MM.1S (cell line): ENCODE data around the gene FOXO3.

Experiments used
- CTCF ChIP-seq: fragments of 300-600 bp; sonication (generic); IDR thresholded peaks from 2 replicates; pipeline ENCODE4 v1.5.1; 2016; ENCODE audit warnings: antibody characterized with exemption, low read length, mixed read lengths
- EZH2 ChIP-seq: fragments of 300-600 bp; sonication (generic); optimal IDR thresholded peaks from 2 replicates; pipeline ENCODE3; 2017; ENCODE audit warnings: low read depth, mild to moderate bottlenecking, antibody characterized with exemption, low read length, mixed read lengths

DNA sequence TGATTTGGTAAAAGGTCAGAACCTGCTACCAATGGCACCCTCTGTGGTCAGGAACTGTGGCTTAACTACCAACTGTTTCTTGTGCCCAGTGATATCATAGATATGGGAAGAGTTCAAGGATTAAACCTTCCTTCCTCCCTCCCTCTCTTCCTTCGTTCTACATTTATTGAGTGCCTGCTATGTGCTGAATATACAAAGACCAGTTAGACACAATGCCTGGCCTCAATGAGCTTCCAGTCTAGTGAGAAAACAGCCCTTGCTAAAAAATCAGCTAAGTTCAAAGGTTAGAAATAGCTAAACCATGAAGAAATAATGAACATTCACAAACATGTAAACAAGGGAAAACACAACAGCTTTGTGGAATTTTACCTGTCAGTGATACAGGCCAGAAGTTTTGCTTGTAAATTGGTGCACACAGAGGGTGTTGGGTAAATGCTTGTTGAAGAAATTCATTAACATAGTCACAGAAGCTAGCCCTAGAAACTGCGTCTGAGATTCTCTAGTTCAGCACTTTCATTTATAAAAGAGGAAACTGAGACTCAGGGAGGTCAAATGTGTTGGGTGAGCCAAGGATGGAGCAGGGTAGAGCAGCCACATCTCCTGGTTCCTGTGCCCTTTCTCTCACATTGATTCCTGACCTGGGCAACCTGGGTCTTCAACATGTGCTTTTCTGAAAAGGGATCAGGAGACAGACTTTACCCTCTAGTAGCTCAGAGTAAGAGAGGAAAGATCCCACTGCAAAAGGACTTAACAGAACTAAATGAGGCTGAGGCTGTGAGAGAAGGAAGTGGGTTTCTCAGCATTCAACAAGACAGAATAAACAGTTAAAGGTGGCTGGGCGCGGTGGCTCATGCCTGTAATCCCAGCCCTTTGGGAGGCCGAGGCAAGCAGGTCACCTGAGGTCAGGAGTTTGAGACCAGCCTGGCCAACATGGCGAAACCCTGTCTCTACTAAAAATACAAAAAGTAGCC, 14.4 kb upstream of the FOXO3 start:
- no peak for TF ChIP-seq EZH2
- no peak for TF ChIP-seq CTCF
